GM23248 (cell line): ENCODE results near the gene COL18A1.

Experiments
- EZH2 ChIP-seq: fragments of 200-600 bp; sonication (generic); IDR thresholded peaks from 2 replicates; pipeline ENCODE4 v1.6.1; 2018; ENCODE audit warnings: antibody characterized with exemption, mild to moderate bottlenecking; ENCODE audit not compliant: insufficient read depth, poor library complexity, severe bottlenecking
- EZH2phosphoT487 ChIP-seq: fragments of 200-600 bp; sonication (generic); IDR thresholded peaks from 2 replicates; pipeline ENCODE4 v1.6.1; 2018; ENCODE audit warnings: antibody characterized with exemption, moderate library complexity, mild to moderate bottlenecking, low read depth; ENCODE audit not compliant: insufficient read depth

DNA sequence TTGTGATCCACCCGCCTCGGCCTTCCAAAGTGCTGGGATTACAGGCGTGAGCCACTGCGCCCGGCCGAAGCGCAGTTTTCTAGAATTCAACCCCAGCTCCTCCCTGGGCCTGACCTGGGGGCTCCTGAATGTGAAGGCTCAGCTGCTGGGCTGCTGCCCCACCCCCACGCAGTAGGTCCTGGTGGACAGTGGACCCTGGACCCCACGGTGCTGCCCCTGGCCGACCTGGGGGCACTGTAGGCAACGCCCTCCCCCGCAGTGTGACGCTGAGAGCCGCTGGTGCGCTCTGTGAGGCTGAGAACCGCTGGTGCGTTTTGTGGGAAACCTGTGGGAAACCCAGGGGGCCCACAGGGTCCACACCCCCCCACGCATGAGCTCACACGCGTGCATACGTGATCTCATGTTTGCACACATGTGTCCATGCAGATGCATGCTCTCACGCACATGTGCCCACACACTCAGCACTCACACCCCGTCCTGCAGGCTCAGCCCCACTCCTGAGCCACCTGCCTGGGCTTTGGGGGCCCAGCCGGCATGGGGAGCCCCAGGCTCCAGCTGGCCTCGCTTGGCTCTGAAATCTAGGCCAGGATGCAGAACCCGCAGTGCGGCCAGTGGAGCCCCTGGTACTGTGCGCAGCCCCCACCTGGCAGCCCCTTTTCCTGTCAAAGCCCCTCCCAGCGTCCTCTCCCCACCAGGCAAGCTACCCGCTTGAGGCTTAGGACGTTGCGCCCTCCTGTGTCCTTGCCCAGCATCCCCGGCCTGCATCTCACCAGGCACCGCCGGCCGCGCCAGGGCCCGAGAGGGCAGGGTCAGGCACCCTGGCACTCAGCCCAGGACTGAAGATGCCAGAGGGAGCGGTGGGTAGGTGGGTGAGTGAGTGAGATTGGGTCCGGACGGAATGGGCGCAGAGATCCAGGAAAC is 67.7 kb downstream of the COL18A1 start:
- no peak for TF ChIP-seq EZH2phosphoT487
- TF ChIP-seq EZH2: no peak
